Fibroblast of lung (primary cell): Measurements from ENCODE around the gene MSANTD1. TPM values are rescaled to one million over a fixed set of nuclear protein-coding genes. Genes with fewer than 3 reads are reported as not detected.

Source experiments
- DNase-seq, 2 donors: peaks; one replicate each; pipeline versions ENCODE4 v3.0.0 to v3.0.0-alpha.2; 2010; ENCODE audit warnings: low read depth in 2 of 2
- H2AFZ ChIP-seq: 2 replicates; pipeline ENCODE4 v1.5.1; 2012; ENCODE audit warnings: low read length, control low read depth, inconsistent platforms
- H3K27ac ChIP-seq: 2 replicates; pipeline ENCODE4 v1.5.1; 2011; ENCODE audit warnings: low read length, control low read depth; ENCODE audit not compliant: insufficient read depth
- H3K27me3 ChIP-seq: 2 replicates; pipeline ENCODE4 v1.5.1; 2011; ENCODE audit warnings: mild to moderate bottlenecking, low read length; ENCODE audit not compliant: control insufficient read depth, insufficient read depth
- H3K36me3 ChIP-seq: 2 replicates; pipeline ENCODE4 v1.5.1; 2011; ENCODE audit warnings: low read length; ENCODE audit not compliant: control insufficient read depth, insufficient read depth
- H3K4me1 ChIP-seq: 2 replicates; pipeline ENCODE4 v1.5.1; 2011; ENCODE audit warnings: low read length; ENCODE audit not compliant: control insufficient read depth, insufficient read depth; ENCODE audit errors: extremely low read depth
- H3K4me2 ChIP-seq: 2 replicates; pipeline ENCODE4 v1.5.1; 2011; ENCODE audit warnings: low read length, control low read depth; ENCODE audit not compliant: insufficient read depth; ENCODE audit errors: extremely low read depth
- H3K4me3 ChIP-seq, 4 experiments: fragments of 200-600 bp in 1 of 4; sonication (generic) in 1 of 4; replicated peaks in 1 of 4; 2 replicates each; pipeline ENCODE4 v1.5.1; 2011 to 2016; ENCODE audit warnings: low read length in 4 of 4, low read depth in 3 of 4, mild to moderate bottlenecking in 3 of 4, control low read depth in 2 of 4, inconsistent platforms in 1 of 4, mixed read lengths in 1 of 4; ENCODE audit not compliant: insufficient read depth in 1 of 4; ENCODE audit errors: control extremely low read depth in 1 of 4
- H3K79me2 ChIP-seq: 2 replicates; pipeline ENCODE4 v1.5.1; 2012; ENCODE audit warnings: mild to moderate bottlenecking, low read length, inconsistent platforms; ENCODE audit not compliant: control insufficient read depth, insufficient read depth
- H3K9ac ChIP-seq: 2 replicates; pipeline ENCODE4 v1.5.1; 2011; ENCODE audit warnings: mild to moderate bottlenecking, low read length, control low read depth; ENCODE audit not compliant: insufficient read depth
- H3K9me3 ChIP-seq: 2 replicates; pipeline ENCODE4 v1.5.1; 2012; ENCODE audit warnings: low read depth, low read length; ENCODE audit not compliant: control insufficient read depth, insufficient read depth
- H4K20me1 ChIP-seq: 2 replicates; pipeline ENCODE4 v1.5.1; 2011; ENCODE audit warnings: low read length; ENCODE audit not compliant: control insufficient read depth, insufficient read depth; ENCODE audit errors: extremely low read depth
- CTCF ChIP-seq, 2 donors: IDR thresholded peaks in 1 of 2; conservative IDR thresholded peaks in 1 of 2; 1 replicate in 1 of 2; 2 replicates in 1 of 2; pipeline ENCODE4 v1.5.1; 2011 to 2012; ENCODE audit warnings: low read length in 2 of 2, control low read depth in 1 of 2, inconsistent platforms in 1 of 2, low read depth in 1 of 2, mild to moderate bottlenecking in 1 of 2
- EZH2 ChIP-seq: IDR thresholded peaks from 2 replicates; pipeline ENCODE4 v1.5.1; 2012; ENCODE audit warnings: low read length, control low read depth, mild to moderate bottlenecking; ENCODE audit errors: missing control alignments
- polyA plus RNA-seq, 2 donors: library from polyadenylated mRNA; depleted of rRNA in 1 of 2; stranded (reverse) in 1 of 2; unstranded in 1 of 2; fragments of >200 nt; gene quantifications; 2 replicates each; pipeline ENCODE4 v1.2.1, GENCODE V29; 2011 to 2012; ENCODE audit warnings: missing spikeins in 1 of 2
- total RNA-seq: library from RNA; depleted of rRNA; stranded (reverse); fragments of >200 nt; gene quantifications from 2 replicates; pipeline ENCODE4 v1.2.1, GENCODE V29; 2014

The MSANTD1 gene
- total and polyA plus RNA-seq, 2 donors (not counting 1 experiment from before 2014, with no cell fraction given) = 0.50 TPM; not detected in 1

GRCh38 chr4:3293401-3294391 lies 44.7 kb downstream of the MSANTD1 start:
- H3K36me3 ChIP-seq = no peaks in the 10 kb centered on the region
- H3K79me2 ChIP-seq = peaks cover 22% of the 10 kb centered on the region
- H2AFZ ChIP-seq = peak overlapping the region; percentile 71
- TF ChIP-seq CTCF (conservative IDR thresholded peaks at IDR 0.05 in 1 of 2, IDR thresholded peaks at IDR 0.05 in 1 of 2; ENCODE audit: low read depth in 1 of 2, low read length in 2 of 2) (no peak), EZH2 (no peak)
- peak overlapping the region; percentile 81 for H3K27ac ChIP-seq
- peak overlapping the region; percentile 85 for H3K9ac ChIP-seq
- DNase-seq = no peak
- peaks cover 8% of the 10 kb centered on the region for H3K4me1 ChIP-seq
- H3K4me2 ChIP-seq = peak overlapping the region; percentile 97
- H3K9me3 ChIP-seq = no peaks in the 10 kb centered on the region
- peak overlapping the region; percentile 78 to 92 (median 80) for H3K4me3 ChIP-seq
- H4K20me1 ChIP-seq = no peaks in the 10 kb centered on the region
- no peaks in the 10 kb centered on the region for H3K27me3 ChIP-seq

GRCh38 chr4:3294401-3295241 lies 45.7 kb downstream of the MSANTD1 start:
- no peak for DNase-seq
- Histone ChIP-seq H3K27me3 (no peaks in the 10 kb centered on the region), H3K9me3 (no peaks in the 10 kb centered on the region), H3K36me3 (no peaks in the 10 kb centered on the region), H3K4me3 (peak overlapping the region in 3 of 4 experiments; percentile 78 to 92 (median 80)), H3K4me2 (peak overlapping the region; percentile 97), H3K4me1 (peaks cover 8% of the 10 kb centered on the region), H3K9ac (no peak overlapping the region), H2AFZ (no peak overlapping the region), H4K20me1 (no peaks in the 10 kb centered on the region), H3K27ac (peak overlapping the region; percentile 81), H3K79me2 (peaks cover 24% of the 10 kb centered on the region)
- TF ChIP-seq CTCF (conservative IDR thresholded peaks at IDR 0.05 in 1 of 2, IDR thresholded peaks at IDR 0.05 in 1 of 2; ENCODE audit: low read depth in 1 of 2, low read length in 2 of 2) (no peak), EZH2 (no peak)
